HepG2 (cell line): Measurements from ENCODE around the gene LSM12. TPM values are rescaled to one million over a fixed set of nuclear protein-coding genes. Genes with fewer than 3 reads are reported as not detected.

Source experiments
- FOXA3 ChIP-seq: IDR thresholded peaks from 2 replicates; pipeline ENCODE4 v1.6.1; 2016; ENCODE audit warnings: missing genetic modification reagents, missing compliant biosample characterization
- HCFC1 ChIP-seq: fragments of 150-350 bp; IDR thresholded peaks from 2 replicates; pipeline ENCODE4 v1.6.1; 2014; ENCODE audit warnings: low read depth, low read length
- MIER3 ChIP-seq: IDR thresholded peaks from 2 replicates; pipeline ENCODE4 v1.6.1; 2016; ENCODE audit warnings: missing compliant biosample characterization, borderline replicate concordance
- MYNN ChIP-seq: sonication (generic); formaldehyde crosslinking; IDR thresholded peaks from 2 replicates; pipeline ENCODE4 v1.4.0; 2020; ENCODE audit warnings: mild to moderate bottlenecking, low read depth, missing genetic modification reagents
- SCMH1 ChIP-seq: sonication (generic); formaldehyde crosslinking; IDR thresholded peaks from 2 replicates; pipeline ENCODE4 v1.9.0; 2021; ENCODE audit warnings: missing genetic modification reagents, mild to moderate bottlenecking, borderline replicate concordance
- ZFP62 ChIP-seq: sonication (generic); formaldehyde crosslinking; IDR thresholded peaks from 2 replicates; pipeline ENCODE4 v1.4.0; 2020; ENCODE audit warnings: missing genetic modification reagents
- ZNF432 ChIP-seq: sonication (generic); formaldehyde crosslinking; IDR thresholded peaks from 2 replicates; pipeline ENCODE4 v1.5.0; 2020; ENCODE audit warnings: missing genetic modification reagents, mild to moderate bottlenecking, borderline replicate concordance
- ZNF660 ChIP-seq: sonication (generic); formaldehyde crosslinking; IDR thresholded peaks from 2 replicates; pipeline ENCODE4 v1.5.1; 2020; ENCODE audit warnings: mild to moderate bottlenecking, low read depth, missing genetic modification reagents, borderline replicate concordance
- polyA plus RNA-seq, 8 experiments: library from polyadenylated mRNA; depleted of rRNA in 3 of 8; stranded (reverse) in 7 of 8; unstranded in 1 of 8; fragments of >200 nt; fragmentation: Illumina TruSeq in 4 of 8; extraction: Trizol in 4 of 8; gene quantifications; 2 replicates each; pipeline versions ENCODE4 v1.2.1 to v1.2.3, GENCODE V29; 2011 to 2016; ENCODE audit warnings: low read depth in 4 of 8, missing spikeins in 1 of 8, mixed read lengths in 1 of 8; ENCODE audit not compliant: insufficient read depth in 1 of 8
- total RNA-seq, 5 experiments: library from RNA; depleted of rRNA; stranded (reverse); fragments of >200 nt; fragmentation: Illumina TruSeq; extraction: Trizol; gene quantifications; 2 replicates each; pipeline ENCODE4 v1.2.3, GENCODE V29; 2016; ENCODE audit warnings: low read depth in 1 of 5
- TF ChIP-seq, protein P1 (sequence below): sonication (generic); formaldehyde crosslinking; IDR thresholded peaks from 2 replicates; pipeline ENCODE4 v1.9.0; 2022; ENCODE audit warnings: missing genetic modification reagents, mild to moderate bottlenecking, borderline replicate concordance
- TF ChIP-seq, protein P2 (sequence below): sonication (generic); formaldehyde crosslinking; conservative IDR thresholded peaks from 2 replicates; pipeline ENCODE4 v1.4.0; 2020; ENCODE audit warnings: missing genetic modification reagents
- TF ChIP-seq, protein P3 (sequence below): sonication (generic); formaldehyde crosslinking; conservative IDR thresholded peaks from 2 replicates; pipeline ENCODE4 v1.8.0; 2022; ENCODE audit warnings: mild to moderate bottlenecking, moderate library complexity, missing genetic modification reagents
- TF ChIP-seq, protein P4 (sequence below): sonication (generic); formaldehyde crosslinking; IDR thresholded peaks from 2 replicates; pipeline ENCODE4 v1.4.0; 2020; ENCODE audit warnings: mild to moderate bottlenecking, missing genetic modification reagents

Gene LSM12
- total and polyA plus RNA-seq, 2 of the 13 experiments (the other 11 are each of a cell fraction or from before 2014, with no cell fraction given) = 52.8 to 55.7 TPM

DNA sequence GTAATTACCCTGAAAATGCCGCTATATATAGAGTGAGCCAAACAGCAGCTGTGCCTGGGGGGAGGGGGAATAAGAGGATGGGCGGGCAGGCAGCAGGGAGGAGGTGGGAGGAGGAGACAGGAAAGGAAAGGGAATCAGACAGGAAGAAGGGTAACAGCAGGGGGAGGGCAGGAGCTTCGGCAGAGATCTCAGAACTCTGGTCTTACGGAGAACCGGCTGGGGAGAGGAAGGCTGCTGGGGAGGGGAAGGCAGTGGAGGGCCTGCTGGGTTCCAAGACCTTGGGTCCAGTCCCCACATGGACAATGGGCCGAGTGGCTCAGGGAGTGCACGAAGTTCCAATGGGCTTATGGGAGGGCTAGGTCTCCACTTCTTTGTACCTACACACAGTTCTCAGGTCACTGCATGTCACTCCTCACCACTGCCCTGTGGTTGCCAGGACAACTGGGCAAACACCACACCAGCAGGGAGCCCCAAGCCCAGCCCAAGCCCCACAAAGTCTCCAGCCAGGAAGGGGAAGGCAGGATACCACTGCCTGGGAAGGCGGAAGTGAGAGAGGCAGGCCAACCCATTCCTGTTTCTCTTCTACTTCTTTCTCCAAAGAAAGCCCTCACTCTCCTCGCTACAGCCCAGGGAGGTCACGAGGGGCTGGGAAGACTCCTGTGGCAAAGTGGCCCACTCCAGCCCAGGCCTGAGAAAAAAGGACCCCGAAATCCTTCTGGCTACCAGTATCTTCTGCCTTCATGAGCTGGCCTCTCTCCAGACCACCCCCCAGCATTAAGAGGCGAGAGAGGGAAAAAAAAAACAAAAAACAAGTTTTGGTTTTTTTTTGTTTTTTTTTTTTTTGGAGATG is 29.4 kb upstream of the LSM12 start (continued):
- TF ChIP-seq, protein P1, sequence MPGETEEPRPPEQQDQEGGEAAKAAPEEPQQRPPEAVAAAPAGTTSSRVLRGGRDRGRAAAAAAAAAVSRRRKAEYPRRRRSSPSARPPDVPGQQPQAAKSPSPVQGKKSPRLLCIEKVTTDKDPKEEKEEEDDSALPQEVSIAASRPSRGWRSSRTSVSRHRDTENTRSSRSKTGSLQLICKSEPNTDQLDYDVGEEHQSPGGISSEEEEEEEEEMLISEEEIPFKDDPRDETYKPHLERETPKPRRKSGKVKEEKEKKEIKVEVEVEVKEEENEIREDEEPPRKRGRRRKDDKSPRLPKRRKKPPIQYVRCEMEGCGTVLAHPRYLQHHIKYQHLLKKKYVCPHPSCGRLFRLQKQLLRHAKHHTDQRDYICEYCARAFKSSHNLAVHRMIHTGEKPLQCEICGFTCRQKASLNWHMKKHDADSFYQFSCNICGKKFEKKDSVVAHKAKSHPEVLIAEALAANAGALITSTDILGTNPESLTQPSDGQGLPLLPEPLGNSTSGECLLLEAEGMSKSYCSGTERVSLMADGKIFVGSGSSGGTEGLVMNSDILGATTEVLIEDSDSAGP (CRISPR knock-in tag) = peak; percentile 95
- no peak for TF ChIP-seq ZFP62 (CRISPR knock-in tag)
- TF ChIP-seq MIER3 = 0 out of 2 replicates have a peak, but pooled peaks have one; percentile 50
- TF ChIP-seq SCMH1 (CRISPR knock-in tag) = no peak
- TF ChIP-seq ZNF660 (CRISPR knock-in tag) = no peak
- TF ChIP-seq, protein P2, sequence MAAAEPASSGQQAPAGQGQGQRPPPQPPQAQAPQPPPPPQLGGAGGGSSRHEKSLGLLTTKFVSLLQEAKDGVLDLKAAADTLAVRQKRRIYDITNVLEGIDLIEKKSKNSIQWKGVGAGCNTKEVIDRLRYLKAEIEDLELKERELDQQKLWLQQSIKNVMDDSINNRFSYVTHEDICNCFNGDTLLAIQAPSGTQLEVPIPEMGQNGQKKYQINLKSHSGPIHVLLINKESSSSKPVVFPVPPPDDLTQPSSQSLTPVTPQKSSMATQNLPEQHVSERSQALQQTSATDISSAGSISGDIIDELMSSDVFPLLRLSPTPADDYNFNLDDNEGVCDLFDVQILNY = no peak
- TF ChIP-seq MYNN (CRISPR knock-in tag) = no peak
- TF ChIP-seq, protein P3, sequence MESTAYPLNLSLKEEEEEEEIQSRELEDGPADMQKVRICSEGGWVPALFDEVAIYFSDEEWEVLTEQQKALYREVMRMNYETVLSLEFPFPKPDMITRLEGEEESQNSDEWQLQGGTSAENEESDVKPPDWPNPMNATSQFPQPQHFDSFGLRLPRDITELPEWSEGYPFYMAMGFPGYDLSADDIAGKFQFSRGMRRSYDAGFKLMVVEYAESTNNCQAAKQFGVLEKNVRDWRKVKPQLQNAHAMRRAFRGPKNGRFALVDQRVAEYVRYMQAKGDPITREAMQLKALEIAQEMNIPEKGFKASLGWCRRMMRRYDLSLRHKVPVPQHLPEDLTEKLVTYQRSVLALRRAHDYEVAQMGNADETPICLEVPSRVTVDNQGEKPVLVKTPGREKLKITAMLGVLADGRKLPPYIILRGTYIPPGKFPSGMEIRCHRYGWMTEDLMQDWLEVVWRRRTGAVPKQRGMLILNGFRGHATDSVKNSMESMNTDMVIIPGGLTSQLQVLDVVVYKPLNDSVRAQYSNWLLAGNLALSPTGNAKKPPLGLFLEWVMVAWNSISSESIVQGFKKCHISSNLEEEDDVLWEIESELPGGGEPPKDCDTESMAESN (CRISPR knock-in tag) = 0 out of 2 replicates have a peak, but pooled peaks have one; percentile 49
- peak; percentile 44 for TF ChIP-seq FOXA3
- TF ChIP-seq, protein P4, sequence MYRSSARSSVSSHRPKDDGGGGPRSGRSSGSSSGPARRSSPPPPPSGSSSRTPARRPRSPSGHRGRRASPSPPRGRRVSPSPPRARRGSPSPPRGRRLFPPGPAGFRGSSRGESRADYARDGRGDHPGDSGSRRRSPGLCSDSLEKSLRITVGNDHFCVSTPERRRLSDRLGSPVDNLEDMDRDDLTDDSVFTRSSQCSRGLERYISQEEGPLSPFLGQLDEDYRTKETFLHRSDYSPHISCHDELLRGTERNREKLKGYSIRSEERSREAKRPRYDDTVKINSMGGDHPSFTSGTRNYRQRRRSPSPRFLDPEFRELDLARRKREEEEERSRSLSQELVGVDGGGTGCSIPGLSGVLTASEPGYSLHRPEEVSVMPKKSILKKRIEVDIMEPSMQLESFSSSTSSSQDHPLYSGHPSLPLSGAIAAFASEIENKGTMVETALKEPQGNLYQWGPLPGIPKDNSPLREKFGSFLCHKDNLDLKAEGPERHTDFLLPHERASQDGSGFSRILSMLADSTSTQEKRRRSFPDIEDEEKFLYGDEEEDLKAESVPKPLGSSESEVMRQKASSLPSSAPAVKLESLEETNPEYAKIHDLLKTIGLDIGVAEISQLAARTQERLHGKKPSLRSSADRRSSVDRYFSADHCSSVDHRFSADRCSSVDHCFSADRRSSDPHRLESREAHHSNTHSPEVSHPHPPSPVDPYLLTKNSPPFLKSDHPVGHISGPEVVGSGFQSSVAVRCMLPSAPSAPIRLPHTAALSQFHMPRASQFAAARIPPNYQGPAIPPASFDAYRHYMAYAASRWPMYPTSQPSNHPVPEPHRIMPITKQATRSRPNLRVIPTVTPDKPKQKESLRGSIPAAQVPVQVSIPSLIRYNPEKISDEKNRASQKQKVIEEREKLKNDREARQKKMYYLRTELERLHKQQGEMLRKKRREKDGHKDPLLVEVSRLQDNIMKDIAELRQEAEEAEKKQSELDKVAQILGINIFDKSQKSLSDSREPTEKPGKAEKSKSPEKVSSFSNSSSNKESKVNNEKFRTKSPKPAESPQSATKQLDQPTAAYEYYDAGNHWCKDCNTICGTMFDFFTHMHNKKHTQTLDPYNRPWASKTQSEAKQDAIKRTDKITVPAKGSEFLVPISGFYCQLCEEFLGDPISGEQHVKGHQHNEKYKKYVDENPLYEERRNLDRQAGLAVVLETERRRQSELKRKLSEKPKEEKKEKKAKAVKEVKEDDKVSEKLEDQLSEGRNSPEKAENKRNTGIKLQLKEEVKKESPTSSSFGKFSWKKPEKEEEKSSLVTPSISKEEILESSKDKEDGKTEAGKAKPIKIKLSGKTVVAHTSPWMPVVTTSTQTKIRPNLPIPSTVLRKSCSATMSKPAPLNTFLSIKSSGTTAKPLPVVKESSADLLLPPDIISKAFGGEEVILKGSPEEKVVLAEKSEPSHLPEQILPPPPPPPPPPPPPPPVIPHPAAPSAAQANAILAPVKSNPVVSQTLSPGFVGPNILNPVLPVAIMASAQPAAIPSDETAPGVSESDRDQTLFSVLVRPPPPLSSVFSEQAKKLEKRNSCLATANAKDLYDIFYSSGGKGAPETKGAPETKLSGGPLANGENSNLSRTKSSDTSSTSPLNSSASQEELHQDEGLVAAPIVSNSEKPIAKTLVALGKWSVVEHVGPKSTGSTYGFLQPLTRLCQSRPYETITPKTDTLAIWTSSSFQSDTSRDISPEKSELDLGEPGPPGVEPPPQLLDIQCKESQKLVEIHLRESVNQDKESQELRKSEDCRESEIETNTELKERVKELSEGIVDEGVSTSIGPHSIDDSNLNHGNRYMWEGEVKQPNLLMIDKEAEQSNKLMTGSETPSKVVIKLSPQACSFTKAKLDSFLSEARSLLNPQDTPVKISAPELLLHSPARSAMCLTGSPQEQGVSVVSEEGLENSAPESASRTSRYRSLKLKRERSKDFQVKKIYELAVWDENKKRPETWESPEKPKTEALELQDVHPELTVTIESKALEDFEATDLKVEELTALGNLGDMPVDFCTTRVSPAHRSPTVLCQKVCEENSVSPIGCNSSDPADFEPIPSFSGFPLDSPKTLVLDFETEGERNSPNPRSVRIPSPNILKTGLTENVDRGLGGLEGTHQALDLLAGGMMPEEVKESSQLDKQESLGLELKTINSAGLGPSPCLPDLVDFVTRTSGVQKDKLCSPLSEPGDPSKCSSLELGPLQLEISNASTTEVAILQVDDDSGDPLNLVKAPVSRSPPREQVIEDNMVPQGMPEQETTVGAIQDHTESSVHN = no peak
- TF ChIP-seq HCFC1 = 0 out of 2 replicates have a peak, but pooled peaks have one; percentile 13
- TF ChIP-seq ZNF432 (CRISPR knock-in tag) = no peak
